Esophagus mucosa (tissue), 1 donor: ENCODE results near the gene PRODH2. TPM values are rescaled to one million over a fixed set of nuclear protein-coding genes. Genes with fewer than 3 reads are reported as not detected.
A peak's percentile ranks its signal among the peaks of the same experiment; 100 is the strongest.
"Not testable (repeated sequence)": the region's sequence is repeated elsewhere in the genome, so short reads cannot be mapped to it uniquely, and the experiment has no call there.

Experiments
- ATAC-seq: fragments of 200-7000 bp; cut with Tn5 transposase; one replicate; pipeline ENCODE4 v1.9.1; 2020
- total RNA-seq: library from RNA; stranded (reverse); gene quantifications from one replicate; pipeline ENCODE4 v1.2.4, GENCODE V29; 2023
- donor health status: DM: yes; HTN: yes; CAD: no.

PRODH2 gene
- total RNA-seq, 1 donor from 2014 or later: not detected

- no peak for ATAC-seq
These were observed 31.9 kb downstream of the PRODH2 start for GRCh38 chr19:35780717-35781116.

- ATAC-seq: no peak
These were observed 32.6 kb downstream of the PRODH2 start for GRCh38 chr19:35780058-35780457.

- no peak for ATAC-seq
These were observed 33.6 kb downstream of the PRODH2 start for GRCh38 chr19:35779033-35779432.

- ATAC-seq: no peak
These were observed 34.7 kb downstream of the PRODH2 start for GRCh38 chr19:35777961-35778360.

- no peak for ATAC-seq
These were observed 35.4 kb downstream of the PRODH2 start for GRCh38 chr19:35777086-35777841.

GRCh38 chr19:35776102-35776788 lies 36.4 kb downstream of the PRODH2 start:
- ATAC-seq: no peak

GRCh38 chr19:35775298-35776101 lies 37.1 kb downstream of the PRODH2 start, which contains the start of gene ARHGAP33:
Gene ARHGAP33, plus strand, starts transcription at chr19:35775564. Its CDS starts 95 bp downstream, at chr19:35775659.
- peak; percentile 97 for ATAC-seq

GRCh38 chr19:35775046-35775297 lies 37.7 kb downstream of the PRODH2 start:
- peak; percentile 4 for ATAC-seq

GRCh38 chr19:35774274-35775045 lies 38.2 kb downstream of the PRODH2 start:
- ATAC-seq: no peak

- no peak for ATAC-seq
These were observed 39.4 kb downstream of the PRODH2 start for GRCh38 chr19:35773020-35773806.

- ATAC-seq: not testable (repeated sequence)
These were observed 40.3 kb downstream of the PRODH2 start for GRCh38 chr19:35772362-35772761.

- peak; percentile 16 for ATAC-seq
These were observed 44.6 kb downstream of the PRODH2 start for GRCh38 chr19:35768082-35768421.

GRCh38 chr19:35767288-35768081 lies 45.2 kb downstream of the PRODH2 start:
- ATAC-seq: peak; percentile 20

- ATAC-seq: peak; percentile 10
These were observed 46.0 kb downstream of the PRODH2 start for GRCh38 chr19:35766571-35767104.

GRCh38 chr19:35764432-35765315 lies 48.0 kb downstream of the PRODH2 start:
- ATAC-seq: no peak

- ATAC-seq: no peak
These were observed 51.8 kb downstream of the PRODH2 start for GRCh38 chr19:35760711-35761349.

- no peak for ATAC-seq
These were observed 52.9 kb downstream of the PRODH2 start for GRCh38 chr19:35759697-35760096.

GRCh38 chr19:35757749-35758608 lies 54.7 kb downstream of the PRODH2 start, which contains the start of gene PROSER3:
Gene PROSER3, plus strand, starts transcription at chr19:35758176. Its CDS starts 40 bp downstream, at chr19:35758216.
- ATAC-seq: peak; percentile 95
